C4-2B (cell line): ENCODE measurements around the gene PPL.

Experiments
- ZFX ChIP-seq: fragments of 450-650 bp; IDR thresholded peaks from 2 replicates; pipeline ENCODE4 v1.6.1; 2017
- TF ChIP-seq, protein P1 (sequence below): fragments of 450-650 bp; conservative IDR thresholded peaks from 2 replicates; pipeline ENCODE4 v1.5.1; 2017; ENCODE audit warnings: mild to moderate bottlenecking

- TF ChIP-seq, protein P1, sequence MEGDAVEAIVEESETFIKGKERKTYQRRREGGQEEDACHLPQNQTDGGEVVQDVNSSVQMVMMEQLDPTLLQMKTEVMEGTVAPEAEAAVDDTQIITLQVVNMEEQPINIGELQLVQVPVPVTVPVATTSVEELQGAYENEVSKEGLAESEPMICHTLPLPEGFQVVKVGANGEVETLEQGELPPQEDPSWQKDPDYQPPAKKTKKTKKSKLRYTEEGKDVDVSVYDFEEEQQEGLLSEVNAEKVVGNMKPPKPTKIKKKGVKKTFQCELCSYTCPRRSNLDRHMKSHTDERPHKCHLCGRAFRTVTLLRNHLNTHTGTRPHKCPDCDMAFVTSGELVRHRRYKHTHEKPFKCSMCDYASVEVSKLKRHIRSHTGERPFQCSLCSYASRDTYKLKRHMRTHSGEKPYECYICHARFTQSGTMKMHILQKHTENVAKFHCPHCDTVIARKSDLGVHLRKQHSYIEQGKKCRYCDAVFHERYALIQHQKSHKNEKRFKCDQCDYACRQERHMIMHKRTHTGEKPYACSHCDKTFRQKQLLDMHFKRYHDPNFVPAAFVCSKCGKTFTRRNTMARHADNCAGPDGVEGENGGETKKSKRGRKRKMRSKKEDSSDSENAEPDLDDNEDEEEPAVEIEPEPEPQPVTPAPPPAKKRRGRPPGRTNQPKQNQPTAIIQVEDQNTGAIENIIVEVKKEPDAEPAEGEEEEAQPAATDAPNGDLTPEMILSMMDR, result no peak
- TF ChIP-seq ZFX, result no peak
Measured at GRCh38 chr16:4981473-4981872, 44.5 kb upstream of the PPL start.
